GM21717 (cell line): ENCODE measurements around the gene PLEKHG4B.

Experiments
- ATAC-seq: cut with Tn5 transposase; IDR thresholded peaks from one replicate; pipeline ENCODE4 v1.9.1; 2021; ENCODE audit warnings: mild to moderate bottlenecking, moderate library complexity; ENCODE audit not compliant: unreplicated experiment

The PLEKHG4B gene

GRCh38 chr5:128446-128845, 36.5 kb downstream of the PLEKHG4B start:
- ATAC-seq: no peak

GRCh38 chr5:129148-129547, 37.2 kb downstream of the PLEKHG4B start:
- no peak for ATAC-seq

- no peak for ATAC-seq
Observed at GRCh38 chr5:129820-130219, 37.9 kb downstream of the PLEKHG4B start.

- no peak for ATAC-seq
Observed at GRCh38 chr5:130601-131131, 38.7 kb downstream of the PLEKHG4B start.

- ATAC-seq: no peak
Observed at GRCh38 chr5:136901-137300, 44.9 kb downstream of the PLEKHG4B start.

GRCh38 chr5:137741-138140, 45.8 kb downstream of the PLEKHG4B start:
- no peak for ATAC-seq

GRCh38 chr5:138936-139335, 47.0 kb downstream of the PLEKHG4B start:
- ATAC-seq: no peak

- ATAC-seq: no peak
Observed at GRCh38 chr5:139579-140442, 47.8 kb downstream of the PLEKHG4B start.

- ATAC-seq: no peak
Observed at GRCh38 chr5:140443-140829, 48.5 kb downstream of the PLEKHG4B start.

GRCh38 chr5:141211-141610, 49.2 kb downstream of the PLEKHG4B start:
- no peak for ATAC-seq

- ATAC-seq: no peak
Observed at GRCh38 chr5:141761-142160, 49.8 kb downstream of the PLEKHG4B start.

- no peak for ATAC-seq
Observed at GRCh38 chr5:142246-142810, 50.4 kb downstream of the PLEKHG4B start.

GRCh38 chr5:143041-143440, 51.1 kb downstream of the PLEKHG4B start:
- no peak for ATAC-seq

- no peak for ATAC-seq
Observed at GRCh38 chr5:144941-145340, 53.0 kb downstream of the PLEKHG4B start.

- ATAC-seq: no peak
Observed at GRCh38 chr5:145585-146323, 53.8 kb downstream of the PLEKHG4B start.

GRCh38 chr5:147751-148150, 55.8 kb downstream of the PLEKHG4B start:
- no peak for ATAC-seq

GRCh38 chr5:149745-150485, 57.9 kb downstream of the PLEKHG4B start:
- ATAC-seq: no peak

- ATAC-seq: no peak
Observed at GRCh38 chr5:150746-151145, 58.8 kb downstream of the PLEKHG4B start.

GRCh38 chr5:152077-152476, 60.1 kb downstream of the PLEKHG4B start:
- ATAC-seq: no peak

- ATAC-seq: no peak
Observed at GRCh38 chr5:153256-153655, 61.3 kb downstream of the PLEKHG4B start.

- ATAC-seq: no peak
Observed at GRCh38 chr5:154236-154635, 62.3 kb downstream of the PLEKHG4B start.
